Pancreas (tissue), 10 donors: ENCODE data around the gene NDOR1. TPM values are rescaled to one million over a fixed set of nuclear protein-coding genes. Genes with fewer than 3 reads are reported as not detected.

Source experiments
- ATAC-seq, 4 donors: fragments of 200-7000 bp; cut with Tn5 transposase; one replicate each; pipeline versions ENCODE4 v1.8.0 to v1.9.1; 2020; ENCODE audit warnings: mild to moderate bottlenecking in 4 of 4, moderate library complexity in 4 of 4
- DNase-seq, 6 donors: peaks; one replicate each; pipeline ENCODE4 v3.0.0-alpha.2; 2020
- FAIRE-seq: peaks from 2 replicates; lab custom pipeline; 2012; peaks lifted over from hg19 to GRCh38; lab: Jason Lieb, UNC
- H3K27ac ChIP-seq, 4 donors: fragments of 200-600 bp; sonication (generic); 1 replicate in 3 of 4; 2 replicates in 1 of 4; pipeline versions ENCODE4 v1.5.0 to v1.8.0; 2020
- H3K27me3 ChIP-seq, 4 donors: fragments of 200-600 bp; one replicate each; pipeline ENCODE4 v1.8.0; 2021
- H3K36me3 ChIP-seq, 3 donors: fragments of 200-600 bp; sonication (generic) in 1 of 3; one replicate each; pipeline versions ENCODE4 v1.5.0 to v1.8.0; 2020 to 2021
- H3K4me1 ChIP-seq, 3 donors: fragments of 200-600 bp; one replicate each; pipeline ENCODE4 v1.8.0; 2021
- H3K4me3 ChIP-seq, 4 donors: fragments of 200-600 bp; sonication (generic) in 2 of 4; one replicate each; pipeline versions ENCODE4 v1.5.0 to v1.8.0; 2020 to 2021
- H3K9me3 ChIP-seq, 4 donors: fragments of 200-600 bp; one replicate each; pipeline ENCODE4 v1.8.0; 2021
- CTCF ChIP-seq, 4 donors: fragments of 200-600 bp; sonication (generic) in 3 of 4; IDR thresholded peaks; one replicate each; pipeline versions ENCODE4 v1.5.0 to v1.8.0; 2021; ENCODE audit warnings: antibody characterized with exemption in 4 of 4
- WGBS, 2 donors: extraction: QIAGEN DNeasy Blood & Tissue Kit; methylation state at CpG; one replicate each; pipeline ENCODE4 v1.1.7; 2013; 5-methylcytosine and 5-hydroxymethylcytosine counted together
- intact Hi-C, 3 donors: fragments of 100-400 bp; cut with DNase I; formaldehyde crosslinking; loops; one replicate each; pipeline versions ENCODE4 v1.11.1 to v1.14.2; 2022
- polyA plus RNA-seq, 2 donors: library from polyadenylated mRNA; stranded (reverse); fragments of 200-250 nt; gene quantifications; one replicate each; pipeline ENCODE4 v1.2.3, GENCODE V29; 2013
- total RNA-seq, 6 donors: library from RNA; stranded (reverse); fragmentation: NEBNext Ultra II Directional in 4 of 6; extraction: Animal tissue kit (Norgen Biotek cat#: 25700) in 4 of 6; gene quantifications; one replicate each; pipeline versions ENCODE4 v1.2.1 to v1.2.4, GENCODE V29; 2021 to 2023
- donor health status: healthy with polysubstance abuse.
- donor health status: DM: no; HTN: no; CAD: no; lungs with moderate emphysema.
- donor health status: DM: no; HTN: no; CAD: no.
- donor health status: control.
- donor health status: control.
- donor health status: Bipolar disorder and iron deficiency.
- donor health status: DM: yes; HTN: yes; CAD: no.
- donor health status: DM: no; HTN: no; CAD: no.
- donor health status: DM: no; HTN: no; CAD: no.
- donor health status: DM: yes; HTN: yes; CAD: no.

NDOR1 gene
- total and polyA plus RNA-seq, 8 donors, result 4.6 to 25.4 (median 6.8) TPM

DNA sequence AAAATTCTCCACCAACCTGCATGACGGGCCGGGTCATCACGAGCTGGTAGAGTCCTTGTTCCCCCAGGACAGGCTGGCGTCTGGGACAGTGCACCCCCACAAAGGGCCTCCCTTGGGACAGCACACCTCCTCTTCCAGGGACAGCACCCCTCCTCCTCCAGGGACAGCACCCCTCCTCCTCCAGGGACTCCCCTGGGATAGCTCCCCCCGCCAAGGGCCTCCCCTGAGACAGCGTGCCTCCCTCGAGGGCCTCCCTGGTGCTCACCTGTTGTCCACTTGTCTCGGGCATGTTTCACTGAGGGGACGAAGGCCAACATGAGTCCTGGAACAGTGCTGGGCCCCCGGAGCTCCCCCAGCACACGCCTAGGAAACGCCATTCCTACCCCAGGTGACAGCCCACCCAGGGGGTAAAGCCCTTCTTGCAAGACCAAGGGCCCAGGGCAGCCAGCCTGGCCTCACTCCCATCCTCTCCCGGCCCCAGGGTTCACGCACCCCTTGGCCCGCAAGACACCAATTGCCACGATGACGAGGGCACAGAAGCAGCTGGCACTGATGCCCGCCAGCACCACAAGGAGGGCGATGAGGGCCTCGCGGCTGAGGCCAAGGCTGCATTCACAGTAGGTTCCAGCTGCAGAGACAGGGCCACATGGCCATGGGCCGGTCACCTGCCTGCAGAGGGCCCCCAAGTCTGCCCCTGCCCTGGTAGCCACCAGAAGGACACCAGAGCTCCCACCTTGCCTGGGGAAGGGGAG lies 34.2 kb upstream of the NDOR1 start:
- no peak overlapping the region for H3K27ac ChIP-seq
- 87 to 88% methylated on average over 22 of the region's 22 CpGs for WGBS, 2 donors

DNA sequence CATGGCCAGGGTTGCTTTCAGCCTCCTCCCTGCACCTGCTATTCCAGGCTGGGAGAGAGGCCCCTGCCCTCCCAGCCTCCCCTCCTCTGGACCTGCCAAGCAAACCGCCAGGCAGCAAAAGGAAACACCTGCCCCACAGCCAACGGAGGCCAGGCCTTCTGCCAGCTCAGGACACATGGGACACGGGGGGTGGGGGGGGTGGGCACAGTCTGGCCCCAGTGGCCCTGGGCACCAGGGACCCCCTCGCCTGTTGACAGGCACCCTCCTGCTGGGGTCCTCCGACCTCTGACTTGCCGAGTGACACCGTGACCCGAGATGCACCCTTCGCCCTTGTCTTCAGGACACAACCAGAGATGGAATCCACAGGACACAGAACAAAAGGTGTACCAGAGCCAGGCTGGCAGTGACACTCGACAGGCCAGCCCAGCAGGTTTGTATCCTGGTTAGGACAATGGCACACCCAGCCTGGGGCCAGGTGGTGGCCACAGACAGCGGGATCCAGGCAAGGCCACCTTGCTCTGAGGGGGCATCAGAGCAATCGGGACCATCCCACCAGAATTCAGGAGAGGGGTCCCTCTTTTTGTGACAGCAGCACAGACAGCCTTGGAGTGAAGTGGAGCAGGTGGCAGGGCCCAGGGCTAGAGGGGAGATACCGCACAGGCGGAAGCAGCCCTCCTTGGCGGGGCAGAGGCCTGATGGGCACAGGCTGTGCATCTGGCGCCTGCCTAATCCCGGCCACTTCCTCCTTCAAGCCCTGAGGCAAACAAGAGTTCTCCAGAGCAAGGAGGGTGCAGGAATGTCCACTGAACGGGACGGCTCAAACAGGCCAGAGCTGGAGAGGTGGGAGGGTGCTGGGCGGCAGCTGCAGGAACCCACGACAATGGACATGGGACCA lies 32.4 kb upstream of the NDOR1 start:
- H3K36me3 ChIP-seq, result no peaks in the 10 kb centered on the region
- H3K9me3 ChIP-seq, result no peaks in the 10 kb centered on the region
- intact Hi-C loops, result no loop called here
- 62 to 65% methylated on average over 21 of the region's 21 CpGs for WGBS, 2 donors
- H3K27ac ChIP-seq, result no peak overlapping the region
- H3K4me1 ChIP-seq, result peaks cover 6 to 11% (median 7%) of the 10 kb centered on the region in 3 donors
- FAIRE-seq (no peak), DNase-seq (no peak), ATAC-seq (no peak)
- TF ChIP-seq CTCF (IDR thresholded peaks at IDR 0.05), result no peak
- no peak overlapping the region for H3K4me3 ChIP-seq
- H3K27me3 ChIP-seq, result no peaks in the 10 kb centered on the region

More for the DNA sequence above, 34.2 kb upstream of the NDOR1 start:
- DNase-seq (no peak), ATAC-seq (no peak), FAIRE-seq (no peak)
- no peaks in the 10 kb centered on the region for H3K27me3 ChIP-seq
- no peaks in the 10 kb centered on the region for H3K9me3 ChIP-seq
- intact Hi-C loops, result no loop called here
- no peak for TF ChIP-seq CTCF (IDR thresholded peaks at IDR 0.05)
- peaks cover 6 to 14% (median 13%) of the 10 kb centered on the region in 3 donors for H3K4me1 ChIP-seq
- no peaks in the 10 kb centered on the region for H3K36me3 ChIP-seq
- H3K4me3 ChIP-seq, result no peak overlapping the region

GRCh38 chr9:137173796-137174664 lies 31.5 kb upstream of the NDOR1 start:
- no peak for ATAC-seq
- FAIRE-seq, result no peak
- intact Hi-C loops, result no loop called here
- Histone ChIP-seq H3K4me3 (no peak overlapping the region), H3K9me3 (no peaks in the 10 kb centered on the region), H3K27me3 (no peaks in the 10 kb centered on the region), H3K27ac (no peak overlapping the region), H3K4me1 (peaks cover 4 to 6% (median 6%) of the 10 kb centered on the region in 3 donors), H3K36me3 (no peaks in the 10 kb centered on the region)
- TF ChIP-seq CTCF (IDR thresholded peaks at IDR 0.05), result no peak
- no peak for DNase-seq
- WGBS, 2 donors, result 84 to 89% methylated on average over 45 of the region's 45 CpGs

GRCh38 chr9:137174722-137175293 lies 30.7 kb upstream of the NDOR1 start:
- ATAC-seq, result peak in 1 of 4 donors; percentile 3
- TF ChIP-seq CTCF (IDR thresholded peaks at IDR 0.05), result no peak
- Histone ChIP-seq H3K4me1 (peaks cover 1 to 3% (median 3%) of the 10 kb centered on the region in 3 donors), H3K27me3 (no peaks in the 10 kb centered on the region), H3K27ac (no peak overlapping the region), H3K4me3 (no peak overlapping the region), H3K36me3 (peaks cover 0 to 4% (median 2%) of the 10 kb centered on the region in 3 donors), H3K9me3 (no peaks in the 10 kb centered on the region)
- FAIRE-seq, result no peak
- intact Hi-C loops, result no loop called here
- 52 to 63% methylated on average over 31 to 34 of the region's 34 CpGs for WGBS, 2 donors
- DNase-seq, result no peak
